Endothelial cell of umbilical vein (primary cell): ENCODE results near the gene SLC38A10. TPM values are rescaled to one million over a fixed set of nuclear protein-coding genes. Genes with fewer than 3 reads are reported as not detected.

Experiments
- BruUV-seq: library from RNA; stranded (reverse); fragments of 400-500 nt; replicated peaks from 2 replicates; lab custom pipeline; 2021; lab: Mats Ljungman, UMichigan
- CTCF ChIA-PET: fragments of 300-600, 350-600 bp; sonication (Branson Sonifier 250); formaldehyde crosslinking; loops from one replicate; lab custom pipeline; 2021; ENCODE audit warnings: antibody characterized with exemption, inconsistent platforms; lab: Charles Lee
- POLR2A ChIA-PET: fragments of 300-600, 350-600 bp; sonication (Branson Sonifier 250); formaldehyde crosslinking; loops from one replicate; lab custom pipeline; 2021; ENCODE audit warnings: antibody characterized with exemption, inconsistent platforms; lab: Charles Lee
- DNase-seq: peaks from one replicate; pipeline ENCODE4 v3.0.0-alpha.2; 2011; ENCODE audit warnings: low read depth, low spot score
- FAIRE-seq: peaks from 2 replicates; lab custom pipeline; 2011; peaks lifted over from hg19 to GRCh38; lab: Jason Lieb, UNC
- H2AFZ ChIP-seq: 2 replicates; pipeline ENCODE4 v1.6.0; 2012; ENCODE audit warnings: low read depth, low read length, control low read depth, inconsistent platforms
- H3K27ac ChIP-seq: 2 replicates; pipeline ENCODE4 v1.5.1; 2011; ENCODE audit warnings: low read depth, mild to moderate bottlenecking, control low read depth, low read length, moderate library complexity; ENCODE audit not compliant: insufficient read depth
- H3K27me3 ChIP-seq, 2 experiments: 2 replicates each; pipeline versions ENCODE4 v1.6.0 to v1.6.1; 2011; ENCODE audit warnings: low read length in 2 of 2, mixed read lengths in 1 of 2; ENCODE audit not compliant: control insufficient read depth in 2 of 2, insufficient read depth in 2 of 2
- H3K36me3 ChIP-seq, 2 experiments: 2 replicates in 1 of 2; 3 replicates in 1 of 2; pipeline ENCODE4 v1.5.1; 2011; ENCODE audit warnings: low read length in 2 of 2, mild to moderate bottlenecking in 1 of 2, moderate library complexity in 1 of 2; ENCODE audit not compliant: control insufficient read depth in 2 of 2, insufficient read depth in 2 of 2; ENCODE audit errors: extremely low read depth in 1 of 2
- H3K4me1 ChIP-seq: 3 replicates; pipeline ENCODE4 v1.5.1; 2011; ENCODE audit warnings: mild to moderate bottlenecking, low read length; ENCODE audit not compliant: control insufficient read depth, insufficient read depth; ENCODE audit errors: extremely low read depth
- H3K4me2 ChIP-seq: 2 replicates; pipeline ENCODE4 v1.6.1; 2011; ENCODE audit warnings: low read length, control low read depth, mixed read lengths; ENCODE audit not compliant: insufficient read depth
- H3K4me3 ChIP-seq, 3 experiments: fragments of 200-600 bp in 1 of 3; sonication (generic), shearing (Covaris generic) in 1 of 3; replicated peaks in 1 of 3; 2 replicates each; pipeline ENCODE4 v1.5.1; 2011 to 2016; ENCODE audit warnings: control low read depth in 3 of 3, low read length in 3 of 3, mild to moderate bottlenecking in 2 of 3, inconsistent platforms in 1 of 3, low read depth in 1 of 3, moderate library complexity in 1 of 3; ENCODE audit not compliant: insufficient read depth in 1 of 3
- H3K79me2 ChIP-seq: 2 replicates; pipeline ENCODE4 v1.6.0; 2012; ENCODE audit warnings: low read length, inconsistent platforms; ENCODE audit not compliant: control insufficient read depth, insufficient read depth
- H3K9ac ChIP-seq: replicated peaks from 2 replicates; pipeline ENCODE3; 2011; ENCODE audit warnings: low read length, control low read depth; ENCODE audit not compliant: insufficient read depth; ENCODE audit errors: extremely low read depth
- H3K9me1 ChIP-seq: replicated peaks from 3 replicates; pipeline ENCODE4 v1.6.0; 2011; ENCODE audit warnings: mild to moderate bottlenecking, low read length; ENCODE audit not compliant: control insufficient read depth, insufficient read depth; ENCODE audit errors: extremely low read depth
- H3K9me3 ChIP-seq: replicated peaks from 2 replicates; pipeline ENCODE4 v1.5.1; 2012; ENCODE audit warnings: low read length, inconsistent platforms; ENCODE audit not compliant: control insufficient read depth, insufficient read depth
- H4K20me1 ChIP-seq: replicated peaks from 2 replicates; pipeline ENCODE3; 2011; ENCODE audit warnings: mild to moderate bottlenecking, low read length; ENCODE audit not compliant: control insufficient read depth, insufficient read depth; ENCODE audit errors: extremely low read depth
- EZH2 ChIP-seq: IDR thresholded peaks from 2 replicates; pipeline ENCODE4 v1.6.1; 2012; ENCODE audit warnings: borderline replicate concordance, low read depth, mild to moderate bottlenecking, moderate library complexity, low read length, inconsistent platforms; ENCODE audit not compliant: severe bottlenecking
- FOS ChIP-seq: IDR thresholded peaks from 2 replicates; pipeline ENCODE4 v1.6.1; 2011; ENCODE audit warnings: mild to moderate bottlenecking, low read length, moderate library complexity, borderline replicate concordance; ENCODE audit not compliant: insufficient read depth
- GATA2 ChIP-seq: IDR thresholded peaks from 2 replicates; pipeline ENCODE4 v1.7.0; 2011; ENCODE audit warnings: low read depth, mild to moderate bottlenecking, moderate library complexity, mixed read lengths, low read length; ENCODE audit not compliant: insufficient read length, insufficient read depth
- JUN ChIP-seq: IDR thresholded peaks from 2 replicates; pipeline ENCODE4 v1.6.1; 2011; ENCODE audit warnings: borderline replicate concordance, low read depth; ENCODE audit not compliant: insufficient read length, insufficient read depth
- MYC ChIP-seq: IDR thresholded peaks from one replicate; pipeline ENCODE4 v1.6.1; 2011; ENCODE audit warnings: mild to moderate bottlenecking, low read depth, low read length
- POLR2A ChIP-seq: IDR thresholded peaks from 2 replicates; pipeline ENCODE4 v1.6.1; 2012; ENCODE audit warnings: low read depth, mild to moderate bottlenecking, control low read depth, low read length
- POLR2AphosphoS5 ChIP-seq: IDR thresholded peaks from 2 replicates; pipeline ENCODE4 v1.6.1; 2012; ENCODE audit warnings: low read depth, mild to moderate bottlenecking, control low read depth, low read length, moderate library complexity; ENCODE audit not compliant: insufficient read depth
- dilution Hi-C: fragments of 300-500 bp; cut with MboI; formaldehyde crosslinking; loops from one replicate; pipeline ENCODE4 v1.15.0; 2019; ENCODE audit warnings: low sequenced_read_pairs; ENCODE audit not compliant: extremely low pct_ligation_motif_present
- intact Hi-C: fragments of 100-400 bp; cut with micrococcal nuclease; formaldehyde crosslinking; loops from one replicate; pipeline ENCODE4 v1.10.0; 2022
- polyA plus RNA-seq, 4 experiments: library from polyadenylated mRNA; depleted of rRNA in 3 of 4; stranded (reverse) in 3 of 4; unstranded in 1 of 4; fragments of >200 nt; gene quantifications; 2 replicates each; pipeline versions ENCODE4 v1.2.1 to v1.2.3, GENCODE V29; 2011 to 2012; ENCODE audit warnings: missing spikeins in 1 of 4
- total RNA-seq: library from RNA; stranded (reverse); gene quantifications from 2 replicates; pipeline ENCODE4 v1.2.3, GENCODE V29; 2021
- TF ChIP-seq, protein P1 (sequence below), 2 donors: IDR thresholded peaks; 1 replicate in 1 of 2; 2 replicates in 1 of 2; pipeline ENCODE4 v1.5.1; 2011; ENCODE audit warnings: low read length in 2 of 2, mild to moderate bottlenecking in 2 of 2, moderate library complexity in 2 of 2, control low read depth in 1 of 2, inconsistent platforms in 1 of 2, low read depth in 1 of 2; ENCODE audit not compliant: insufficient read depth in 1 of 2; ENCODE audit errors: extremely low read depth in 1 of 2
- TF ChIP-seq, protein P2 (sequence below): IDR thresholded peaks from 2 replicates; pipeline ENCODE4 v1.6.1; 2011; ENCODE audit not compliant: insufficient read depth, insufficient read length

Gene SLC38A10
- total and polyA plus RNA-seq, 2 donors (not counting 3 experiments of a cell fraction or from before 2014, with no cell fraction given), result 72.7 to 113 TPM

- FAIRE-seq (no peak), DNase-seq (no peak)
- no peaks in the 10 kb centered on the region for H4K20me1 ChIP-seq
- no peak overlapping the region for H3K4me2 ChIP-seq
- H3K4me3 ChIP-seq, result no peak overlapping the region
- no TSS peak for BruUV-seq
- dilution Hi-C loops, result no loop called here
- H3K4me1 ChIP-seq, result no peaks in the 10 kb centered on the region
- H3K9me3 ChIP-seq, result no peaks in the 10 kb centered on the region
- intact Hi-C loops, result no loop called here
- H3K9me1 ChIP-seq, result no peaks in the 10 kb centered on the region
- no peak overlapping the region for H3K27ac ChIP-seq
- H3K36me3 ChIP-seq, result peaks cover 0 to 40% of the 10 kb centered on the region in 2 experiments
- TF ChIP-seq FOS, result no peak
- TF ChIP-seq MYC, result no peak
- TF ChIP-seq POLR2AphosphoS5, result no peak
- TF ChIP-seq POLR2A, result no peak
- TF ChIP-seq, protein P1, sequence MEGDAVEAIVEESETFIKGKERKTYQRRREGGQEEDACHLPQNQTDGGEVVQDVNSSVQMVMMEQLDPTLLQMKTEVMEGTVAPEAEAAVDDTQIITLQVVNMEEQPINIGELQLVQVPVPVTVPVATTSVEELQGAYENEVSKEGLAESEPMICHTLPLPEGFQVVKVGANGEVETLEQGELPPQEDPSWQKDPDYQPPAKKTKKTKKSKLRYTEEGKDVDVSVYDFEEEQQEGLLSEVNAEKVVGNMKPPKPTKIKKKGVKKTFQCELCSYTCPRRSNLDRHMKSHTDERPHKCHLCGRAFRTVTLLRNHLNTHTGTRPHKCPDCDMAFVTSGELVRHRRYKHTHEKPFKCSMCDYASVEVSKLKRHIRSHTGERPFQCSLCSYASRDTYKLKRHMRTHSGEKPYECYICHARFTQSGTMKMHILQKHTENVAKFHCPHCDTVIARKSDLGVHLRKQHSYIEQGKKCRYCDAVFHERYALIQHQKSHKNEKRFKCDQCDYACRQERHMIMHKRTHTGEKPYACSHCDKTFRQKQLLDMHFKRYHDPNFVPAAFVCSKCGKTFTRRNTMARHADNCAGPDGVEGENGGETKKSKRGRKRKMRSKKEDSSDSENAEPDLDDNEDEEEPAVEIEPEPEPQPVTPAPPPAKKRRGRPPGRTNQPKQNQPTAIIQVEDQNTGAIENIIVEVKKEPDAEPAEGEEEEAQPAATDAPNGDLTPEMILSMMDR (IDR thresholded peaks at IDR 0.05; ENCODE audit: extremely low read depth in 1 of 2, insufficient read depth in 1 of 2, low read depth in 1 of 2, low read length in 2 of 2), result no peak
- TF ChIP-seq, protein P2, sequence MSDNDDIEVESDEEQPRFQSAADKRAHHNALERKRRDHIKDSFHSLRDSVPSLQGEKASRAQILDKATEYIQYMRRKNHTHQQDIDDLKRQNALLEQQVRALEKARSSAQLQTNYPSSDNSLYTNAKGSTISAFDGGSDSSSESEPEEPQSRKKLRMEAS, result no peak
- TF ChIP-seq GATA2, result no peak
- TF ChIP-seq JUN, result no peak
- TF ChIP-seq EZH2, result no peak
- no peak overlapping the region for H2AFZ ChIP-seq
- no peaks in the 10 kb centered on the region for H3K27me3 ChIP-seq
- H3K79me2 ChIP-seq, result no peaks in the 10 kb centered on the region
- H3K9ac ChIP-seq, result no peak overlapping the region
- ChIA-PET CTCF (interaction anchor here (6.3 kb wide), 1 partner anchor 227 kb away, joined by 117 read pairs; no protein-coding TSS in a partner anchor), POLR2A (no interaction called here)
Observed at GRCh38 chr17:81256616-81257015, 38.5 kb downstream of the SLC38A10 start.
